HCT116 (cell line): Measurements from ENCODE around the gene OR2T29.

Experiments used
- CEBPB ChIP-seq: IDR thresholded peaks from 2 replicates; pipeline ENCODE4 v1.6.1; 2012; ENCODE audit warnings: low read depth
- CTCF ChIP-seq, 3 experiments: fragments of 200-600 bp in 1 of 3; sonication (generic) in 1 of 3; IDR thresholded peaks in 2 of 3; conservative IDR thresholded peaks in 1 of 3; 2 replicates each; pipeline ENCODE4 v1.5.1; 2012 to 2017; ENCODE audit warnings: low read depth in 2 of 3, low read length in 2 of 3, antibody characterized with exemption in 1 of 3, borderline replicate concordance in 1 of 3, control low read depth in 1 of 3, mild to moderate bottlenecking in 1 of 3, mixed read lengths in 1 of 3, mixed run types in 1 of 3, moderate library complexity in 1 of 3; ENCODE audit not compliant: insufficient read depth in 1 of 3
- EZH2 ChIP-seq: fragments of 200-600 bp; sonication (generic); IDR thresholded peaks from 2 replicates; pipeline ENCODE4 v1.6.1; 2017; ENCODE audit warnings: antibody characterized with exemption, mixed run types
- EZH2phosphoT487 ChIP-seq: fragments of 200-600 bp; IDR thresholded peaks from 2 replicates; pipeline ENCODE4 v1.6.1; 2018; ENCODE audit warnings: antibody characterized with exemption, borderline replicate concordance
- MAX ChIP-seq: IDR thresholded peaks from 2 replicates; pipeline ENCODE4 v1.6.1; 2012
- POLR2A ChIP-seq: IDR thresholded peaks from 2 replicates; pipeline ENCODE4 v1.7.0; 2011; ENCODE audit warnings: borderline replicate concordance; ENCODE audit not compliant: insufficient read depth, insufficient read length; ENCODE audit errors: extremely low read depth
- POLR2AphosphoS5 ChIP-seq: IDR thresholded peaks from 2 replicates; pipeline ENCODE4 v1.6.1; 2011; ENCODE audit warnings: mild to moderate bottlenecking, low read depth, low read length, moderate library complexity
- RAD21 ChIP-seq: IDR thresholded peaks from 2 replicates; pipeline ENCODE4 v1.6.1; 2012; ENCODE audit warnings: low read depth, mild to moderate bottlenecking
- REST ChIP-seq: IDR thresholded peaks from 2 replicates; pipeline ENCODE4 v1.6.1; 2012; ENCODE audit warnings: low read depth
- SIN3A ChIP-seq: IDR thresholded peaks from 2 replicates; pipeline ENCODE4 v1.6.1; 2012; ENCODE audit warnings: low read depth
- TCF7L2 ChIP-seq: IDR thresholded peaks from 2 replicates; pipeline ENCODE4 v1.7.0; 2011; ENCODE audit warnings: borderline replicate concordance, inconsistent platforms; ENCODE audit not compliant: insufficient read depth, insufficient read length; ENCODE audit errors: extremely low read depth
- ZBTB33 ChIP-seq: IDR thresholded peaks from 2 replicates; pipeline ENCODE4 v1.6.1; 2011; ENCODE audit warnings: mild to moderate bottlenecking, low read length, moderate library complexity; ENCODE audit not compliant: insufficient replicate concordance; ENCODE audit errors: extremely low read depth
- ZNF274 ChIP-seq: fragments of 200-500 bp; sonication (Bioruptor generic); IDR thresholded peaks from 2 replicates; pipeline ENCODE4 v1.6.1; 2014; ENCODE audit warnings: mild to moderate bottlenecking, low read depth, low read length, inconsistent platforms

- TF ChIP-seq CEBPB (no peak), CTCF (IDR thresholded peaks at IDR 0.05 in 2 of 3, conservative IDR thresholded peaks at IDR 0.05 in 1 of 3; ENCODE audit: borderline replicate concordance in 1 of 3, insufficient read depth in 1 of 3, low read depth in 2 of 3, low read length in 2 of 3) (no peak), EZH2 (no peak), POLR2AphosphoS5 (no peak), RAD21 (no peak), ZNF274 (no peak), SIN3A (no peak), EZH2phosphoT487 (no peak), TCF7L2 (no peak), MAX (no peak), REST (no peak), ZBTB33 (no peak), POLR2A (no peak)
Observed at GRCh38 chr1:248521856-248522255, 40.7 kb downstream of the OR2T29 start.
